Activated naive CD8-positive, alpha-beta T cell treated with anti-CD3 and anti-CD28 coated beads for 36 hours (primary cell): Measurements from ENCODE around the gene AP1AR. TPM values are rescaled to one million over a fixed set of nuclear protein-coding genes. Genes with fewer than 3 reads are reported as not detected.

Source experiments
- DNase-seq: peaks from one replicate; pipeline ENCODE4 v3.0.0; 2021
- H3K27ac Mint-ChIP-seq: one replicate; pipeline ENCODE4 v1.8.0; 2022; ENCODE audit warnings: mild to moderate bottlenecking, moderate library complexity, mixed read lengths
- H3K27me3 Mint-ChIP-seq: one replicate; pipeline ENCODE4 v1.8.0; 2022; ENCODE audit warnings: mild to moderate bottlenecking, mixed read lengths
- H3K36me3 Mint-ChIP-seq: one replicate; pipeline ENCODE4 v1.8.0; 2021; ENCODE audit warnings: mild to moderate bottlenecking, mixed read lengths
- H3K4me1 Mint-ChIP-seq: one replicate; pipeline ENCODE4 v1.8.0; 2021; ENCODE audit warnings: mixed read lengths
- H3K4me3 Mint-ChIP-seq: one replicate; pipeline ENCODE4 v1.8.0; 2022; ENCODE audit warnings: mild to moderate bottlenecking, moderate library complexity, mixed read lengths
- H3K9me3 Mint-ChIP-seq: one replicate; pipeline ENCODE4 v1.8.0; 2022; ENCODE audit warnings: mixed read lengths
- total RNA-seq, 2 experiments: library from RNA; stranded (reverse); gene quantifications; one replicate each; pipeline ENCODE4 v1.2.3, GENCODE V29; 2021

The AP1AR gene
- total RNA-seq, 2 experiments from 2014 or later, result 19.1 to 22.4 TPM

GRCh38 chr4:112247021-112247420 is 15.4 kb downstream of the AP1AR start:
- Mint-ChIP-seq H3K27me3 (no peaks in the 10 kb centered on the region), H3K9me3 (no peaks in the 10 kb centered on the region), H3K4me1 (peaks cover 18% of the 10 kb centered on the region), H3K36me3 (peaks cover 3% of the 10 kb centered on the region), H3K27ac (no peak overlapping the region), H3K4me3 (no peak overlapping the region)
- DNase-seq, result no peak

GRCh38 chr4:112251019-112251643 is 19.5 kb downstream of the AP1AR start:
- Mint-ChIP-seq H3K27ac (no peak overlapping the region), H3K4me3 (no peak overlapping the region), H3K36me3 (no peaks in the 10 kb centered on the region), H3K27me3 (no peaks in the 10 kb centered on the region), H3K9me3 (no peaks in the 10 kb centered on the region), H3K4me1 (peaks cover 14% of the 10 kb centered on the region)
- no peak for DNase-seq

GRCh38 chr4:112252234-112252633 is 20.6 kb downstream of the AP1AR start:
- Mint-ChIP-seq H3K4me1 (peaks cover 14% of the 10 kb centered on the region), H3K27ac (no peak overlapping the region), H3K27me3 (no peaks in the 10 kb centered on the region)

GRCh38 chr4:112253382-112254000 is 21.9 kb downstream of the AP1AR start:
- Mint-ChIP-seq H3K27me3 (no peaks in the 10 kb centered on the region), H3K4me3 (no peak overlapping the region), H3K27ac (no peak overlapping the region), H3K4me1 (peaks cover 9% of the 10 kb centered on the region), H3K9me3 (no peaks in the 10 kb centered on the region), H3K36me3 (peaks cover 2% of the 10 kb centered on the region)
- DNase-seq, result no peak

More at GRCh38 chr4:112252234-112252633, 20.6 kb downstream of the AP1AR start:
- H3K4me3 Mint-ChIP-seq, result no peak overlapping the region
- H3K9me3 Mint-ChIP-seq, result no peaks in the 10 kb centered on the region
- H3K36me3 Mint-ChIP-seq, result peaks cover 2% of the 10 kb centered on the region
- DNase-seq, result no peak

DNA sequence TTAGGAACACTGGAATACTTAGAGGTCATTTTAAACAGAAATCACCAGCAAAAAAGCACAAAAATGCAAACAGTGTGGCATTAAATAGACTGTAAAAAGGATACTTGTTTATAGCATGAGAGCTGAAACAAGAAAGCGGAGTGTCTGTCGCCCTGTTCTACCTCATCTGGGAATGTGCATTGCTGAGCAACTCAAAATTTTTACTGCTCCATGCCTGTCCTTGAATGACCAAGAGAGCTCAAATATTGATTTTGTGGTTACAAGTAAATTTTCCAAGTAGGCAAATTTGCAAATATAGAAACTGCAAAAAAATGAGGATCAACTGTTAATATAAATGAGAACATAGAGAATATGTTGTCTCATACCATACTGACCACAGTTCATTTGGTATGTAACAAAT is 25.5 kb downstream of the AP1AR start:
- peaks cover 5% of the 10 kb centered on the region for H3K4me1 Mint-ChIP-seq
- H3K9me3 Mint-ChIP-seq, result no peaks in the 10 kb centered on the region
- H3K27me3 Mint-ChIP-seq, result no peaks in the 10 kb centered on the region
- H3K27ac Mint-ChIP-seq, result no peak overlapping the region
- H3K4me3 Mint-ChIP-seq, result no peak overlapping the region
- no peak for DNase-seq
- H3K36me3 Mint-ChIP-seq, result peaks cover 2% of the 10 kb centered on the region

DNA sequence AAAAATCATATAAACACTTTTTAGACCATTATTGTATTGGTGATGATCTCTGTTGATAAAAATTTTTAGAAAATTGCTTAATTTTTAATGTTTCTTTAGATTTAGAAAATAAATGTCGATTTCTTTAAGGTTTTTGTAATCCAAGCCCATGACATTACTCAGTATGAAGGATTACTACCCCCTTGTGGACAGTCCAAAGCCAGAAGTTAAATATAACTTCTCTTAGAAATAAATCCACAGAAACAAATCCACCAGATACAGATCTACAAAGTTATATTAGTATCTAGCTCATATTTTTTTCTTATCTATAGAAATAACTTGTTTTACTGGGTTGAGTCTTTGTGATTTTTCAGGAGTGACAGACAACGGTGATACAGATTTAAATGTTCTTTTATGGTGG is 35.2 kb downstream of the AP1AR start:
- no peak for DNase-seq
- Mint-ChIP-seq H3K4me3 (no peak overlapping the region), H3K4me1 (peaks cover 24% of the 10 kb centered on the region), H3K36me3 (peaks cover 14% of the 10 kb centered on the region), H3K27me3 (no peaks in the 10 kb centered on the region), H3K27ac (no peak overlapping the region), H3K9me3 (no peaks in the 10 kb centered on the region)

- no peak for DNase-seq
- H3K4me3 Mint-ChIP-seq, result no peak overlapping the region
- H3K36me3 Mint-ChIP-seq, result peaks cover 32% of the 10 kb centered on the region
- no peaks in the 10 kb centered on the region for H3K27me3 Mint-ChIP-seq
- no peaks in the 10 kb centered on the region for H3K9me3 Mint-ChIP-seq
- peaks cover 45% of the 10 kb centered on the region for H3K4me1 Mint-ChIP-seq
- peak overlapping the region; percentile 59 for H3K27ac Mint-ChIP-seq
Observed at GRCh38 chr4:112270051-112270450, 38.5 kb downstream of the AP1AR start.

- DNase-seq, result no peak
- H3K4me1 Mint-ChIP-seq, result peaks cover 49% of the 10 kb centered on the region
- no peak overlapping the region for H3K4me3 Mint-ChIP-seq
- H3K27me3 Mint-ChIP-seq, result no peaks in the 10 kb centered on the region
- peak overlapping the region; percentile 59 for H3K27ac Mint-ChIP-seq
- H3K36me3 Mint-ChIP-seq, result peaks cover 34% of the 10 kb centered on the region
- no peaks in the 10 kb centered on the region for H3K9me3 Mint-ChIP-seq
Observed at GRCh38 chr4:112270640-112271421, 39.2 kb downstream of the AP1AR start.

- H3K9me3 Mint-ChIP-seq, result no peaks in the 10 kb centered on the region
- peak overlapping the region; percentile 22 for H3K27ac Mint-ChIP-seq
- H3K27me3 Mint-ChIP-seq, result no peaks in the 10 kb centered on the region
- peaks cover 42% of the 10 kb centered on the region for H3K36me3 Mint-ChIP-seq
- no peak for DNase-seq
- peaks cover 53% of the 10 kb centered on the region for H3K4me1 Mint-ChIP-seq
- no peak overlapping the region for H3K4me3 Mint-ChIP-seq
Observed at GRCh38 chr4:112272292-112272691, 40.7 kb downstream of the AP1AR start.

GRCh38 chr4:112274959-112275358 is 43.4 kb downstream of the AP1AR start:
- Mint-ChIP-seq H3K36me3 (peaks cover 61% of the 10 kb centered on the region), H3K4me1 (peaks cover 69% of the 10 kb centered on the region), H3K9me3 (no peaks in the 10 kb centered on the region), H3K4me3 (no peak overlapping the region), H3K27ac (peak overlapping the region; percentile 53), H3K27me3 (no peaks in the 10 kb centered on the region)
- DNase-seq, result no peak

- Mint-ChIP-seq H3K9me3 (no peaks in the 10 kb centered on the region), H3K4me3 (no peak overlapping the region), H3K27me3 (no peaks in the 10 kb centered on the region), H3K27ac (peak overlapping the region; percentile 7), H3K4me1 (peaks cover 68% of the 10 kb centered on the region), H3K36me3 (peaks cover 56% of the 10 kb centered on the region)
- no peak for DNase-seq
Observed at GRCh38 chr4:112276113-112276512, 44.5 kb downstream of the AP1AR start.

- Mint-ChIP-seq H3K4me3 (no peak overlapping the region), H3K9me3 (peaks cover 6% of the 10 kb centered on the region), H3K36me3 (peaks cover 59% of the 10 kb centered on the region)
Observed at GRCh38 chr4:112277220-112277619, 45.6 kb downstream of the AP1AR start.

GRCh38 chr4:112277705-112278448 is 46.3 kb downstream of the AP1AR start:
- DNase-seq, result no peak
- Mint-ChIP-seq H3K27ac (peak overlapping the region; percentile 62), H3K36me3 (peaks cover 61% of the 10 kb centered on the region), H3K4me1 (peaks cover 73% of the 10 kb centered on the region), H3K27me3 (no peaks in the 10 kb centered on the region), H3K9me3 (peaks cover 12% of the 10 kb centered on the region), H3K4me3 (no peak overlapping the region)

More at GRCh38 chr4:112277220-112277619, 45.6 kb downstream of the AP1AR start:
- Mint-ChIP-seq H3K27me3 (no peaks in the 10 kb centered on the region), H3K4me1 (peaks cover 69% of the 10 kb centered on the region), H3K27ac (no peak overlapping the region)
- no peak for DNase-seq

DNA sequence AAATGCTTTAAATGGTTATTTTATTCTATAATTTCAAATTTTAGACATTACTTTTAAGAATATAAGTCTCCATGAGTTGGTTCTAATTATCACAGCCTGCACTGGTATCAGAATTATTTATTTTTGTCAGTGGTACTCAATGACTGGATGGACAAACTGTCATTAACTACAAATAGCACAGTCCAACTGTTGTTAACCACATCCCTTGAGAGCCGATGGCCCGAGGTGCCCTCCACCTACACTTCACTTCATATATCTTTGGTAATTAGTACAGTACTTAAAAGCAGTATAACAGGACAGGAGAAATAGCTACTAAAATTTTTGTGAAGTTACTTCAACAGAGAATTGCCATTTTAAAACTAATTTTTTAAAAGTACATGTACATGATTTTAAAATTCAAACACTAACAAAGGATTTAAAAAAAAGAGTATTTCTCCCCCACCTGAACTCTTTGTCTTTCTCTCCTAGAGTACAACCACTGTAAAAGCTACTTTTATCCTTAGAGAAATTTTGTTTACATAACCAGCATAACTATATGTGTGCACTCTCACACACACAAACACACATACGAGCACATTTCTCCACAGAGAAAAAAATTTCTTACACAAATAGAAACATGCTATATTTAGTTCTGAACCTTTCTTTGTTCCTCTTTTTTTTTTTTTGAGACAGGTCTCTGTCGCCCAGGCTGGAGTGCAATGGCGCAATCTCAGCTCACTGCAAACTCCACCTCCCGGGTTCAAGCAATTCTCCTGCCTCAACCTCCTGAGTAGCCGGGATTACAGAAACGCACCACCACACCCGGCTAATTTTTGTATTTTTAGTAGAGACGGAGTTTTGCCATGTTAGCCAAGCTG is 47.7 kb downstream of the AP1AR start:
- H3K9me3 Mint-ChIP-seq, result peaks cover 12% of the 10 kb centered on the region
- H3K27ac Mint-ChIP-seq, result peak overlapping the region; percentile 26
- H3K4me3 Mint-ChIP-seq, result peak overlapping the region; percentile 32
- peaks cover 66% of the 10 kb centered on the region for H3K36me3 Mint-ChIP-seq
- DNase-seq, result no peak
- no peaks in the 10 kb centered on the region for H3K27me3 Mint-ChIP-seq
- H3K4me1 Mint-ChIP-seq, result peaks cover 69% of the 10 kb centered on the region
